K562 (cell line): ENCODE measurements around the gene YAP1. TPM values are rescaled to one million over a fixed set of nuclear protein-coding genes. Genes with fewer than 3 reads are reported as not detected.

Source experiments
- ATAC-seq: fragments of 200-7000 bp; cut with Tn5 transposase; 3 replicates; pipeline ENCODE4 v1.9.1; 2020; ENCODE audit warnings: moderate library complexity
- BruUV-seq: library from RNA; stranded (reverse); fragments of 400-500 nt; replicated peaks from 2 replicates; lab custom pipeline; 2021; lab: Mats Ljungman, UMichigan
- CTCF ChIA-PET: fragments of 300-600 bp; formaldehyde crosslinking; extraction: SDS; loops from one replicate; lab custom pipeline; 2021; ENCODE audit warnings: low intra/inter-chr PET ratio; lab: Yijun Ruan, JAX
- POLR2A ChIA-PET: fragments of 300-600, 350-650 bp; sonication (Branson Sonifier 250); formaldehyde crosslinking; extraction: SDS; loops from one replicate; lab custom pipeline; 2021; ENCODE audit warnings: antibody characterized with exemption, inconsistent platforms; lab: Yijun Ruan, JAX
- DNase-seq, 4 experiments: peaks; one replicate each; pipeline versions ENCODE4 v3.0.0 to v3.0.0-alpha.2; 2011 to 2018; ENCODE audit warnings: low spot score in 3 of 4, mixed read lengths in 3 of 4; ENCODE audit errors: extremely low read depth in 1 of 4
- FAIRE-seq: peaks from 2 replicates; lab custom pipeline; 2011; peaks lifted over from hg19 to GRCh38; lab: Jason Lieb, UNC
- H2AFZ ChIP-seq: 2 replicates; pipeline ENCODE4 v1.6.0; 2011; ENCODE audit warnings: low read depth, low read length, control low read depth, inconsistent platforms
- H3K27ac ChIP-seq: fragments of 200-600 bp; 3 replicates; pipeline ENCODE4 v1.8.0; 2011; ENCODE audit warnings: low read depth, mild to moderate bottlenecking, control low read depth, inconsistent platforms, low read length, moderate library complexity, mixed read lengths; ENCODE audit errors: extremely low read depth
- H3K27me3 ChIP-seq, 2 experiments: fragments of 300-600 bp in 1 of 2; 2 replicates in 1 of 2; 3 replicates in 1 of 2; pipeline versions ENCODE4 v1.6.0 to v1.8.0; 2011; ENCODE audit warnings: inconsistent platforms in 2 of 2, low read length in 2 of 2, mild to moderate bottlenecking in 1 of 2, mixed read lengths in 1 of 2, moderate library complexity in 1 of 2; ENCODE audit not compliant: control insufficient read depth in 2 of 2, insufficient read depth in 2 of 2
- H3K36me3 ChIP-seq: fragments of 300-600 bp; 3 replicates; pipeline ENCODE4 v1.8.0; 2011; ENCODE audit warnings: mild to moderate bottlenecking, low read length, inconsistent platforms; ENCODE audit not compliant: control insufficient read depth, insufficient read depth
- H3K4me1 ChIP-seq, 2 experiments: fragments of 200-600 bp in 1 of 2; replicated peaks in 1 of 2; 2 replicates in 1 of 2; 3 replicates in 1 of 2; pipeline versions ENCODE4 v1.5.1 to v1.8.0; 2011; ENCODE audit warnings: inconsistent platforms in 2 of 2, low read length in 2 of 2, mild to moderate bottlenecking in 1 of 2, mixed read lengths in 1 of 2, moderate library complexity in 1 of 2; ENCODE audit not compliant: control insufficient read depth in 2 of 2, insufficient read depth in 2 of 2
- H3K4me2 ChIP-seq: 2 replicates; pipeline ENCODE4 v1.6.1; 2011; ENCODE audit warnings: low read length, control low read depth, inconsistent platforms, mixed read lengths; ENCODE audit not compliant: insufficient read depth
- H3K4me3 ChIP-seq: fragments of 200-600 bp; sonication (generic), shearing (Covaris generic); 2 replicates; pipeline ENCODE4 v1.5.1; 2016; ENCODE audit warnings: control low read depth, inconsistent platforms
- H3K79me2 ChIP-seq: fragments of 200-600 bp; 3 replicates; pipeline ENCODE4 v1.8.0; 2011; ENCODE audit warnings: low read length, inconsistent platforms; ENCODE audit not compliant: control insufficient read depth, insufficient read depth
- H3K9ac ChIP-seq, 2 experiments: 2 replicates each; pipeline versions ENCODE4 v1.6.0 to v1.6.1; 2011; ENCODE audit warnings: low read depth in 2 of 2, low read length in 2 of 2, control low read depth in 1 of 2, inconsistent platforms in 1 of 2, mild to moderate bottlenecking in 1 of 2, mixed read lengths in 1 of 2; ENCODE audit not compliant: insufficient read depth in 1 of 2
- H3K9me1 ChIP-seq: one replicate; pipeline ENCODE4 v1.6.0; 2011; ENCODE audit warnings: inconsistent platforms, mild to moderate bottlenecking, low read length, moderate library complexity; ENCODE audit not compliant: control insufficient read depth, insufficient read depth
- H3K9me3 ChIP-seq: replicated peaks from 2 replicates; pipeline ENCODE4 v1.5.1; 2011; ENCODE audit warnings: low read depth, low read length, inconsistent platforms; ENCODE audit not compliant: control insufficient read depth, insufficient read depth
- H4K20me1 ChIP-seq: replicated peaks from 2 replicates; pipeline ENCODE4 v1.6.1; 2011; ENCODE audit warnings: low read length, inconsistent platforms, mixed read lengths; ENCODE audit not compliant: control insufficient read depth, insufficient read depth
- KHSRP ChIP-seq: fragments of 450-650 bp; IDR thresholded peaks from 2 replicates; pipeline ENCODE4 v1.6.1; 2017
- RFX5 ChIP-seq: IDR thresholded peaks from 2 replicates; pipeline ENCODE4 v1.6.1; 2011; ENCODE audit warnings: low read depth, mild to moderate bottlenecking, improper control_type of control experiment, low read length
- ZBTB7A ChIP-seq: IDR thresholded peaks from 2 replicates; pipeline ENCODE4 v1.6.1; 2011; ENCODE audit warnings: low read depth, mild to moderate bottlenecking, low read length, moderate library complexity, borderline replicate concordance; ENCODE audit not compliant: control insufficient read depth
- ZNF324 ChIP-seq: fragments of 250-450 bp; sonication (Bioruptor Pico); IDR thresholded peaks from 2 replicates; pipeline ENCODE4 v1.4.0; 2020; ENCODE audit warnings: mild to moderate bottlenecking
- WGBS: fragments of 100-300 bp; shearing (Covaris generic); methylation state at CpG from one replicate; pipeline ENCODE4 v1.1.6; 2016; ENCODE audit warnings: low coverage, mixed read lengths; ENCODE audit not compliant: insufficient coverage; ENCODE audit errors: missing lambda C conversion rate; 5-methylcytosine and 5-hydroxymethylcytosine counted together
- in situ Hi-C: fragments of 300-500 bp; cut with MboI; formaldehyde crosslinking; loops from 4 replicates; pipeline ENCODE4 v1.15.0; 2018; ENCODE audit warnings: inconsistent platforms, mixed read lengths
- intact Hi-C: fragments of 100-400 bp; cut with micrococcal nuclease; formaldehyde crosslinking; loops from 2 replicates; pipeline ENCODE4 v1.14.2; 2022
- polyA plus RNA-seq, 8 experiments: library from polyadenylated mRNA; depleted of rRNA in 4 of 8; stranded (reverse) in 5 of 8; unstranded in 3 of 8; fragments of >200 nt; fragmentation: Nextera tagmentation in 2 of 8; fragmentation: Illumina TruSeq in 1 of 8; extraction: Ambion mirVana in 2 of 8; extraction: Trizol in 1 of 8; gene quantifications; 2 replicates each; pipeline versions ENCODE4 v1.2.1 to v1.2.3, GENCODE V29; 2011 to 2014; ENCODE audit warnings: inconsistent platforms in 1 of 8, missing spikeins in 1 of 8
- total RNA-seq, 7 experiments: library from RNA; depleted of rRNA in 6 of 7; stranded (reverse); fragments of >200 nt in 6 of 7; fragmentation: Illumina TruSeq in 2 of 7; extraction: Trizol in 2 of 7; gene quantifications; 2 replicates each; pipeline versions ENCODE4 v1.2.1 to v1.2.3, GENCODE V29; 2011 to 2021; ENCODE audit warnings: low replicate concordance in 1 of 7
- TF ChIP-seq, protein P1 (sequence below): sonication (generic); formaldehyde crosslinking; IDR thresholded peaks from 2 replicates; pipeline ENCODE4 v1.8.0; 2022; ENCODE audit warnings: mild to moderate bottlenecking, missing genetic modification reagents
- TF ChIP-seq, protein P2 (sequence below): sonication (generic); formaldehyde crosslinking; IDR thresholded peaks from 2 replicates; pipeline ENCODE4 v1.8.0; 2022; ENCODE audit warnings: mild to moderate bottlenecking, missing genetic modification reagents

Gene YAP1
- total and polyA plus RNA-seq, 9 of the 15 experiments (the other 6 are each of a cell fraction or from before 2014, with no cell fraction given), result 0.18 TPM; not detected in 8

DNA sequence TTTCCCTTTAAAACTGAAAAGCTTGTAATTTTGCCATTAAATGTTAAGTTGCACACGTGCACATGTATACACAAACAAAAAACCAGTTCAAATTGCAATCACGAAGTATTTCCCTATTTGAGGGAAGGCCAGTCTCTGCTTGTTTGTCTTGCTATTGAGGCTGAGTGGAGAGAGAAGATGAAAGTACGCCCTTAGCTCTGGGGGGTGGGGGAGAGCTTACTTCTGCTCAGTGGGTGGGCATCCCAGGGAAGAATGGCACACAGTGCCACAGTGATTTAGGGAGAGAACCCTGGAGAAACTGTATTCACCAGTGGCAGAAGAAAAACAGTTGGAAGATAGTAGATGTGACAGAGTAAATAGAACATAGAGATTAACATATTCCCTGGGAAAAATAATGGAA, 8.7 kb downstream of the YAP1 start:
- POLR2A ChIA-PET, result no interaction called here
- ATAC-seq (no peak), DNase-seq (no peak), FAIRE-seq (no peak)
- no peaks in the 10 kb centered on the region for H3K27me3 ChIP-seq
- BruUV-seq, result no TSS peak
- intact Hi-C loops, result no loop called here
- no peaks in the 10 kb centered on the region for H3K4me1 ChIP-seq
- 0% methylated on average over 3 of the region's 3 CpGs for WGBS
- no peaks in the 10 kb centered on the region for H3K9me1 ChIP-seq
- in situ Hi-C loops, result no loop called here
- no peak overlapping the region for H3K27ac ChIP-seq
- no peak overlapping the region for H3K9ac ChIP-seq
- no peak overlapping the region for H3K4me3 ChIP-seq
- H4K20me1 ChIP-seq, result no peaks in the 10 kb centered on the region
- TF ChIP-seq, protein P1, sequence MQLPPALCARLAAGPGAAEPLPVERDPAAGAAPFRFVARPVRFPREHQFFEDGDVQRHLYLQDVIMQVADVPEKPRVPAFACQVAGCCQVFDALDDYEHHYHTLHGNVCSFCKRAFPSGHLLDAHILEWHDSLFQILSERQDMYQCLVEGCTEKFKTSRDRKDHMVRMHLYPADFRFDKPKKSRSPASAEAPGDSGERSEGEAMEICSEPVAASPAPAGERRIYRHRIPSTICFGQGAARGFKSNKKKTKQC (CRISPR knock-in tag), result no peak
- TF ChIP-seq ZNF324 (CRISPR knock-in tag), result no peak
- TF ChIP-seq RFX5, result no peak
- no peak for TF ChIP-seq ZBTB7A
- TF ChIP-seq KHSRP, result no peak
- H3K9me3 ChIP-seq, result no peaks in the 10 kb centered on the region
- H3K36me3 ChIP-seq, result no peaks in the 10 kb centered on the region
- no peaks in the 10 kb centered on the region for H3K79me2 ChIP-seq
- no peak overlapping the region for H2AFZ ChIP-seq
- H3K4me2 ChIP-seq, result no peak overlapping the region
- CTCF ChIA-PET, result no interaction called here

- POLR2A ChIA-PET, result no interaction called here
- intact Hi-C loops, result no loop called here
These were observed 9.8 kb downstream of the YAP1 start for GRCh38 chr11:102119997-102120396.

More at GRCh38 chr11:102119997-102120396, 9.8 kb downstream of the YAP1 start:
- no peak overlapping the region for H3K4me3 ChIP-seq
- no peaks in the 10 kb centered on the region for H3K27me3 ChIP-seq
- no peaks in the 10 kb centered on the region; a peak in 1 of 5 replicates for H3K4me1 ChIP-seq
- no peak for ATAC-seq
- H3K9me3 ChIP-seq, result no peaks in the 10 kb centered on the region
- no peak overlapping the region for H2AFZ ChIP-seq
- CTCF ChIA-PET, result no interaction called here
- BruUV-seq, result no TSS peak
- H3K36me3 ChIP-seq, result no peaks in the 10 kb centered on the region
- H4K20me1 ChIP-seq, result no peaks in the 10 kb centered on the region
- H3K79me2 ChIP-seq, result no peaks in the 10 kb centered on the region
- H3K27ac ChIP-seq, result no peak overlapping the region
- 0% methylated on average over 4 of the region's 4 CpGs for WGBS
- no peak overlapping the region for H3K9ac ChIP-seq
- no peak for DNase-seq
- FAIRE-seq, result no peak
- TF ChIP-seq, protein P2, sequence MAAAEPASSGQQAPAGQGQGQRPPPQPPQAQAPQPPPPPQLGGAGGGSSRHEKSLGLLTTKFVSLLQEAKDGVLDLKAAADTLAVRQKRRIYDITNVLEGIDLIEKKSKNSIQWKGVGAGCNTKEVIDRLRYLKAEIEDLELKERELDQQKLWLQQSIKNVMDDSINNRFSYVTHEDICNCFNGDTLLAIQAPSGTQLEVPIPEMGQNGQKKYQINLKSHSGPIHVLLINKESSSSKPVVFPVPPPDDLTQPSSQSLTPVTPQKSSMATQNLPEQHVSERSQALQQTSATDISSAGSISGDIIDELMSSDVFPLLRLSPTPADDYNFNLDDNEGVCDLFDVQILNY (CRISPR knock-in tag), result no peak
- TF ChIP-seq, all 486 proteins: peak for 0
- in situ Hi-C loops, result no loop called here
- Histone ChIP-seq H3K4me2 (no peak overlapping the region), H3K9me1 (no peaks in the 10 kb centered on the region)
